SK-N-SH (cell line): ENCODE results near the gene GPC5. TPM values are rescaled to one million over a fixed set of nuclear protein-coding genes. Genes with fewer than 3 reads are reported as not detected.

Source experiments
- CTCF ChIA-PET: fragments of 300-600, 350-600 bp; formaldehyde crosslinking; extraction: SDS; loops from one replicate; lab custom pipeline; 2021; lab: Yijun Ruan, JAX
- POLR2A ChIA-PET: fragments of 350-600 bp; sonication (Branson Sonifier 250); formaldehyde crosslinking; extraction: SDS; loops from one replicate; lab custom pipeline; 2020; ENCODE audit warnings: antibody characterized with exemption, inconsistent platforms; lab: Yijun Ruan, JAX
- DNase-seq: peaks from one replicate; pipeline ENCODE4 v3.0.0; 2012
- H2AFZ ChIP-seq: fragments of 200-600 bp; sonication (generic); 2 replicates; pipeline ENCODE4 v1.8.1; 2016; ENCODE audit warnings: antibody characterized with exemption, mild to moderate bottlenecking, low read depth
- H3F3A ChIP-seq: fragments of 200-600 bp; sonication (generic); replicated peaks from 2 replicates; pipeline ENCODE3; 2016; ENCODE audit warnings: antibody characterized with exemption, mild to moderate bottlenecking; ENCODE audit not compliant: insufficient read depth
- H3K27ac ChIP-seq, 2 experiments: fragments of 200-500 bp in 1 of 2; fragments of 200-600 bp in 1 of 2; sonication (Bioruptor generic) in 1 of 2; sonication (generic), shearing (Covaris generic) in 1 of 2; 2 replicates each; pipeline versions ENCODE4 v1.5.1 to v1.6.1; 2014 to 2016; ENCODE audit warnings: low read depth in 2 of 2, inconsistent platforms in 1 of 2, low read length in 1 of 2, mild to moderate bottlenecking in 1 of 2, mixed read lengths in 1 of 2
- H3K27me3 ChIP-seq: fragments of 200-600 bp; sonication (generic), shearing (Covaris generic); 2 replicates; pipeline ENCODE4 v1.6.1; 2016; ENCODE audit warnings: mixed run types; ENCODE audit not compliant: insufficient read depth
- H3K36me3 ChIP-seq, 2 experiments: fragments of 200-500 bp in 1 of 2; fragments of 200-600 bp in 1 of 2; sonication (Bioruptor generic) in 1 of 2; sonication (generic) in 1 of 2; replicated peaks in 1 of 2; 2 replicates each; pipeline versions ENCODE3 to v1.5.1; 2014 to 2016; ENCODE audit warnings: low read length in 1 of 2, mild to moderate bottlenecking in 1 of 2; ENCODE audit not compliant: insufficient read depth in 2 of 2, control insufficient read depth in 1 of 2
- H3K4me1 ChIP-seq, 2 experiments: fragments of 200-500 bp in 1 of 2; fragments of 200-600 bp in 1 of 2; sonication (Bioruptor generic) in 1 of 2; sonication (generic), shearing (Covaris generic) in 1 of 2; 2 replicates each; pipeline versions ENCODE4 v1.5.1 to v1.6.1; 2014 to 2016; ENCODE audit warnings: low read depth in 1 of 2, low read length in 1 of 2, mixed run types in 1 of 2; ENCODE audit not compliant: insufficient read depth in 2 of 2, control insufficient read depth in 1 of 2
- H3K4me2 ChIP-seq: fragments of 200-600 bp; sonication (generic), shearing (Covaris generic); 2 replicates; pipeline ENCODE4 v1.6.1; 2017; ENCODE audit warnings: mixed run types
- H3K4me3 ChIP-seq, 2 experiments: fragments of 200-500 bp in 1 of 2; fragments of 200-600 bp in 1 of 2; sonication (Bioruptor generic) in 1 of 2; sonication (generic), shearing (Covaris generic) in 1 of 2; 2 replicates each; pipeline versions ENCODE4 v1.5.1 to v1.8.1; 2014 to 2016; ENCODE audit warnings: low read depth in 2 of 2, inconsistent platforms in 1 of 2, low read length in 1 of 2, mild to moderate bottlenecking in 1 of 2, mixed read lengths in 1 of 2, moderate library complexity in 1 of 2
- H3K79me2 ChIP-seq: fragments of 200-600 bp; sonication (generic); 2 replicates; pipeline ENCODE4 v1.8.1; 2017; ENCODE audit warnings: mild to moderate bottlenecking; ENCODE audit not compliant: insufficient read depth
- H3K9ac ChIP-seq: fragments of 200-600 bp; sonication (generic); 2 replicates; pipeline ENCODE4 v1.6.1; 2017; ENCODE audit warnings: mixed run types
- H3K9me2 ChIP-seq: fragments of 200-600 bp; sonication (generic); 2 replicates; pipeline ENCODE4 v1.6.1; 2017; ENCODE audit warnings: mixed run types
- H3K9me3 ChIP-seq: fragments of 200-600 bp; sonication (generic); 2 replicates; pipeline ENCODE4 v1.6.1; 2017; ENCODE audit warnings: mixed run types, mild to moderate bottlenecking, moderate library complexity
- H4K20me1 ChIP-seq: fragments of 200-600 bp; sonication (generic); 2 replicates; pipeline ENCODE4 v1.6.1; 2017; ENCODE audit warnings: mild to moderate bottlenecking, mixed run types; ENCODE audit not compliant: insufficient read depth
- CHD2 ChIP-seq: fragments of 150-350 bp; IDR thresholded peaks from 2 replicates; pipeline ENCODE4 v1.6.1; 2018; ENCODE audit warnings: low read length; ENCODE audit not compliant: partially characterized antibody
- EP300 ChIP-seq, 2 experiments: IDR thresholded peaks; 2 replicates each; pipeline versions ENCODE4 v1.4.0 to v1.6.1; 2012; ENCODE audit warnings: borderline replicate concordance in 1 of 2, low read depth in 1 of 2, low read length in 1 of 2
- EZH2phosphoT487 ChIP-seq: fragments of 200-600 bp; sonication (generic); IDR thresholded peaks from 2 replicates; pipeline ENCODE4 v1.6.1; 2017; ENCODE audit warnings: low read depth, mixed run types, mild to moderate bottlenecking, antibody characterized with exemption, moderate library complexity, borderline replicate concordance
- FOSL2 ChIP-seq: IDR thresholded peaks from 2 replicates; pipeline ENCODE4 v1.4.0; 2012; ENCODE audit warnings: low read depth, mild to moderate bottlenecking, moderate library complexity, borderline replicate concordance
- FOXJ3 ChIP-seq: sonication (generic); formaldehyde crosslinking; IDR thresholded peaks from 2 replicates; pipeline ENCODE4 v1.5.1; 2020; ENCODE audit warnings: mild to moderate bottlenecking, missing genetic modification reagents
- FOXM1 ChIP-seq: IDR thresholded peaks from 2 replicates; pipeline ENCODE4 v1.4.0; 2012; ENCODE audit warnings: low read depth, mild to moderate bottlenecking
- GABPA ChIP-seq: IDR thresholded peaks from 2 replicates; pipeline ENCODE4 v1.4.0; 2012; ENCODE audit warnings: low read depth, mild to moderate bottlenecking
- GATA2 ChIP-seq: sonication (generic); formaldehyde crosslinking; IDR thresholded peaks from 2 replicates; pipeline ENCODE4 v1.5.0; 2020; ENCODE audit warnings: mild to moderate bottlenecking, missing genetic modification reagents
- JUND ChIP-seq: IDR thresholded peaks from 2 replicates; pipeline ENCODE4 v1.4.0; 2012
- MEF2A ChIP-seq: IDR thresholded peaks from 2 replicates; pipeline ENCODE4 v1.4.0; 2012; ENCODE audit warnings: low read depth, borderline replicate concordance
- NFIC ChIP-seq: IDR thresholded peaks from 2 replicates; pipeline ENCODE4 v1.4.0; 2012; ENCODE audit warnings: borderline replicate concordance
- NRF1 ChIP-seq: IDR thresholded peaks from 2 replicates; pipeline ENCODE4 v1.6.1; 2012; ENCODE audit warnings: low read depth, mild to moderate bottlenecking, low read length
- POLR2AphosphoS5 ChIP-seq: IDR thresholded peaks from 2 replicates; pipeline ENCODE4 v1.6.1; 2012; ENCODE audit warnings: low read depth, low read length
- RAD21 ChIP-seq: IDR thresholded peaks from 2 replicates; pipeline ENCODE4 v1.6.1; 2012; ENCODE audit warnings: mild to moderate bottlenecking, low read length
- SIN3A ChIP-seq: IDR thresholded peaks from 2 replicates; pipeline ENCODE4 v1.6.1; 2012; ENCODE audit warnings: low read depth, mild to moderate bottlenecking, low read length, moderate library complexity, borderline replicate concordance
- SMC3 ChIP-seq: IDR thresholded peaks from 2 replicates; pipeline ENCODE4 v1.6.1; 2012; ENCODE audit warnings: low read depth, low read length, improper control_type of control experiment
- TAF1 ChIP-seq: IDR thresholded peaks from 2 replicates; pipeline ENCODE4 v1.6.1; 2012; ENCODE audit warnings: low read depth, mild to moderate bottlenecking, low read length, moderate library complexity, borderline replicate concordance
- TCF12 ChIP-seq: IDR thresholded peaks from 2 replicates; pipeline ENCODE4 v1.4.0; 2012
- TEAD4 ChIP-seq: IDR thresholded peaks from 2 replicates; pipeline ENCODE4 v1.4.0; 2012; ENCODE audit warnings: mild to moderate bottlenecking, borderline replicate concordance; ENCODE audit not compliant: insufficient read depth
- YY1 ChIP-seq: IDR thresholded peaks from 2 replicates; pipeline ENCODE4 v1.4.0; 2012; ENCODE audit warnings: low read depth, mild to moderate bottlenecking
- WGBS: methylation state at CpG from one replicate; pipeline ENCODE4 v1.1.6; 2017; ENCODE audit warnings: low lambda C conversion rate; 5-methylcytosine and 5-hydroxymethylcytosine counted together
- polyA plus RNA-seq, 3 experiments: library from polyadenylated mRNA; depleted of rRNA; stranded (reverse); fragments of >200 nt; gene quantifications; 2 replicates each; pipeline ENCODE4 v1.2.3, GENCODE V29; 2012
- TF ChIP-seq, protein P1 (sequence below): IDR thresholded peaks from 2 replicates; pipeline ENCODE4 v1.4.0; 2012; ENCODE audit warnings: low read depth, borderline replicate concordance
- TF ChIP-seq, protein P2 (sequence below): fragments of 150-350 bp; IDR thresholded peaks from 2 replicates; pipeline ENCODE4 v1.6.1; 2017; ENCODE audit warnings: antibody characterized with exemption, low read length, low read depth, borderline replicate concordance
- TF ChIP-seq, protein P3 (sequence below): fragments of 150-350 bp; IDR thresholded peaks from 2 replicates; pipeline ENCODE4 v1.6.1; 2016; ENCODE audit warnings: mild to moderate bottlenecking, low read depth, low read length
- TF ChIP-seq, protein P4 (sequence below): IDR thresholded peaks from 2 replicates; pipeline ENCODE4 v1.4.0; 2012; ENCODE audit warnings: low read depth
- TF ChIP-seq, protein P5 (sequence below): IDR thresholded peaks from 2 replicates; pipeline ENCODE4; 2012
- TF ChIP-seq, protein P6 (sequence below): IDR thresholded peaks from 2 replicates; pipeline ENCODE4 v1.4.0; 2012; ENCODE audit warnings: low read depth, borderline replicate concordance
- TF ChIP-seq, protein P7 (sequence below): fragments of 200-600 bp; sonication (generic); IDR thresholded peaks from 2 replicates; pipeline ENCODE4 v1.6.1; 2017; ENCODE audit warnings: antibody characterized with exemption, mild to moderate bottlenecking, moderate library complexity

GPC5 gene
- polyA plus RNA-seq, 1 of the 3 experiments (the other 2 are of a cell fraction), result 0.03 TPM

DNA sequence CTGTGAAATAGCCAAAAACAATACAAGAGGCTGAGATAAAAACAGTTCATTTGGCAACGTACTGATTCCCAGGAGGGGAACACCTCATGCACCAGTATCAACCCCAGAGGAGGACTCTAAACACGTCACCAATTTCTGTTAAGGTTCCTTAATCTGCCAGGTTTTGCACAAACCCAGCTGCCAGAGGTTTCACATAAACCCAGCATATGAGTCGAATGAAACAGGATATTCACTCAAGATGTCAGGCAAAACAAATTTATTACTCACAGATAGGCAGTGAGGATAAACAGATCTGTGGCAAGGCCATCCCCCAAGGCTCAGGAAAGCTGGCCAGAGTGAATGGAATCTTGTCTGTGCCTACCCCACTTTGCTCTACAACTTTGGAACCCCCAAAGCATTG lies 210.9 kb downstream of the GPC5 start:
- no peaks in the 10 kb centered on the region for H3K9me3 ChIP-seq
- 2% methylated on average over 3 of the region's 3 CpGs for WGBS
- POLR2A ChIA-PET, result interaction anchor here (1.7 kb wide), 1 partner anchor 11 kb away, joined by 6 read pairs; no protein-coding TSS in a partner anchor
- no peaks in the 10 kb centered on the region for H3K9me2 ChIP-seq
- peak overlapping the region; percentile 40 for H3K4me2 ChIP-seq
- H3K36me3 ChIP-seq, result no peaks in the 10 kb centered on the region
- H3F3A ChIP-seq, result no peaks in the 10 kb centered on the region
- peak overlapping the region in 1 of 2 experiments; percentile 82; a peak in 2 of 4 replicates for H3K27ac ChIP-seq
- no peaks in the 10 kb centered on the region for H3K79me2 ChIP-seq
- H2AFZ ChIP-seq, result peak overlapping the region; percentile 38; the same call in 1 of the 2 replicates
- CTCF ChIA-PET, result interaction anchor here (0.7 to 1.8 kb wide), 4 partner anchors 11 to 203 kb away, joined by 3 to 9 read pairs (median 4); no protein-coding TSS in a partner anchor
- no peaks in the 10 kb centered on the region for H4K20me1 ChIP-seq
- H3K9ac ChIP-seq, result no peak overlapping the region
- DNase-seq, result peak; percentile 34
- no peak overlapping the region for H3K4me3 ChIP-seq
- peaks cover 0 to 30% of the 10 kb centered on the region in 2 experiments; a peak in 2 of 4 replicates for H3K4me1 ChIP-seq
- H3K27me3 ChIP-seq, result no peaks in the 10 kb centered on the region
- TF ChIP-seq JUND (no peak), SIN3A (no peak), FOXM1 (no peak), EP300 (IDR thresholded peaks at IDR 0.05; ENCODE audit: borderline replicate concordance in 1 of 2, low read depth in 1 of 2, low read length in 1 of 2) (peak in 1 of 2 experiments; percentile 95; a peak in 2 of 4 replicates), FOXJ3 (CRISPR knock-in tag) (peak; percentile 84), NRF1 (no peak), MEF2A (no peak), NFIC (no peak), TAF1 (no peak), EZH2phosphoT487 (no peak), TCF12 (peak; percentile 62; the same call in 1 of the 2 replicates), CHD2 (peak; percentile 62), GATA2 (CRISPR knock-in tag) (peak; percentile 83), POLR2AphosphoS5 (0 out of 2 replicates have a peak, but pooled peaks have one; percentile 40), SMC3 (no peak), TEAD4 (no peak), RAD21 (no peak; the same call in 1 of the 2 replicates), YY1 (no peak), FOSL2 (no peak), GABPA (no peak)
- TF ChIP-seq, protein P1, sequence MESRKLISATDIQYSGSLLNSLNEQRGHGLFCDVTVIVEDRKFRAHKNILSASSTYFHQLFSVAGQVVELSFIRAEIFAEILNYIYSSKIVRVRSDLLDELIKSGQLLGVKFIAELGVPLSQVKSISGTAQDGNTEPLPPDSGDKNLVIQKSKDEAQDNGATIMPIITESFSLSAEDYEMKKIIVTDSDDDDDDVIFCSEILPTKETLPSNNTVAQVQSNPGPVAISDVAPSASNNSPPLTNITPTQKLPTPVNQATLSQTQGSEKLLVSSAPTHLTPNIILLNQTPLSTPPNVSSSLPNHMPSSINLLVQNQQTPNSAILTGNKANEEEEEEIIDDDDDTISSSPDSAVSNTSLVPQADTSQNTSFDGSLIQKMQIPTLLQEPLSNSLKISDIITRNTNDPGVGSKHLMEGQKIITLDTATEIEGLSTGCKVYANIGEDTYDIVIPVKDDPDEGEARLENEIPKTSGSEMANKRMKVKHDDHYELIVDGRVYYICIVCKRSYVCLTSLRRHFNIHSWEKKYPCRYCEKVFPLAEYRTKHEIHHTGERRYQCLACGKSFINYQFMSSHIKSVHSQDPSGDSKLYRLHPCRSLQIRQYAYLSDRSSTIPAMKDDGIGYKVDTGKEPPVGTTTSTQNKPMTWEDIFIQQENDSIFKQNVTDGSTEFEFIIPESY, result no peak
- TF ChIP-seq, protein P2, sequence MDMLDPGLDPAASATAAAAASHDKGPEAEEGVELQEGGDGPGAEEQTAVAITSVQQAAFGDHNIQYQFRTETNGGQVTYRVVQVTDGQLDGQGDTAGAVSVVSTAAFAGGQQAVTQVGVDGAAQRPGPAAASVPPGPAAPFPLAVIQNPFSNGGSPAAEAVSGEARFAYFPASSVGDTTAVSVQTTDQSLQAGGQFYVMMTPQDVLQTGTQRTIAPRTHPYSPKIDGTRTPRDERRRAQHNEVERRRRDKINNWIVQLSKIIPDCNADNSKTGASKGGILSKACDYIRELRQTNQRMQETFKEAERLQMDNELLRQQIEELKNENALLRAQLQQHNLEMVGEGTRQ, result no peak
- TF ChIP-seq, protein P3, sequence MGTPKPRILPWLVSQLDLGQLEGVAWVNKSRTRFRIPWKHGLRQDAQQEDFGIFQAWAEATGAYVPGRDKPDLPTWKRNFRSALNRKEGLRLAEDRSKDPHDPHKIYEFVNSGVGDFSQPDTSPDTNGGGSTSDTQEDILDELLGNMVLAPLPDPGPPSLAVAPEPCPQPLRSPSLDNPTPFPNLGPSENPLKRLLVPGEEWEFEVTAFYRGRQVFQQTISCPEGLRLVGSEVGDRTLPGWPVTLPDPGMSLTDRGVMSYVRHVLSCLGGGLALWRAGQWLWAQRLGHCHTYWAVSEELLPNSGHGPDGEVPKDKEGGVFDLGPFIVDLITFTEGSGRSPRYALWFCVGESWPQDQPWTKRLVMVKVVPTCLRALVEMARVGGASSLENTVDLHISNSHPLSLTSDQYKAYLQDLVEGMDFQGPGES, result no peak
- TF ChIP-seq, protein P4, sequence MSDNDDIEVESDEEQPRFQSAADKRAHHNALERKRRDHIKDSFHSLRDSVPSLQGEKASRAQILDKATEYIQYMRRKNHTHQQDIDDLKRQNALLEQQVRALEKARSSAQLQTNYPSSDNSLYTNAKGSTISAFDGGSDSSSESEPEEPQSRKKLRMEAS, result no peak
- TF ChIP-seq, protein P5, sequence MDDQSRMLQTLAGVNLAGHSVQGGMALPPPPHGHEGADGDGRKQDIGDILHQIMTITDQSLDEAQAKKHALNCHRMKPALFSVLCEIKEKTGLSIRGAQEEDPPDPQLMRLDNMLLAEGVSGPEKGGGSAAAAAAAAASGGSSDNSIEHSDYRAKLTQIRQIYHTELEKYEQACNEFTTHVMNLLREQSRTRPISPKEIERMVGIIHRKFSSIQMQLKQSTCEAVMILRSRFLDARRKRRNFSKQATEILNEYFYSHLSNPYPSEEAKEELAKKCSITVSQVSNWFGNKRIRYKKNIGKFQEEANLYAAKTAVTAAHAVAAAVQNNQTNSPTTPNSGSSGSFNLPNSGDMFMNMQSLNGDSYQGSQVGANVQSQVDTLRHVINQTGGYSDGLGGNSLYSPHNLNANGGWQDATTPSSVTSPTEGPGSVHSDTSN, result peak; percentile 67
- TF ChIP-seq, protein P6, sequence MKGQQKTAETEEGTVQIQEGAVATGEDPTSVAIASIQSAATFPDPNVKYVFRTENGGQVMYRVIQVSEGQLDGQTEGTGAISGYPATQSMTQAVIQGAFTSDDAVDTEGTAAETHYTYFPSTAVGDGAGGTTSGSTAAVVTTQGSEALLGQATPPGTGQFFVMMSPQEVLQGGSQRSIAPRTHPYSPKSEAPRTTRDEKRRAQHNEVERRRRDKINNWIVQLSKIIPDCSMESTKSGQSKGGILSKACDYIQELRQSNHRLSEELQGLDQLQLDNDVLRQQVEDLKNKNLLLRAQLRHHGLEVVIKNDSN, result no peak
- TF ChIP-seq, protein P7, sequence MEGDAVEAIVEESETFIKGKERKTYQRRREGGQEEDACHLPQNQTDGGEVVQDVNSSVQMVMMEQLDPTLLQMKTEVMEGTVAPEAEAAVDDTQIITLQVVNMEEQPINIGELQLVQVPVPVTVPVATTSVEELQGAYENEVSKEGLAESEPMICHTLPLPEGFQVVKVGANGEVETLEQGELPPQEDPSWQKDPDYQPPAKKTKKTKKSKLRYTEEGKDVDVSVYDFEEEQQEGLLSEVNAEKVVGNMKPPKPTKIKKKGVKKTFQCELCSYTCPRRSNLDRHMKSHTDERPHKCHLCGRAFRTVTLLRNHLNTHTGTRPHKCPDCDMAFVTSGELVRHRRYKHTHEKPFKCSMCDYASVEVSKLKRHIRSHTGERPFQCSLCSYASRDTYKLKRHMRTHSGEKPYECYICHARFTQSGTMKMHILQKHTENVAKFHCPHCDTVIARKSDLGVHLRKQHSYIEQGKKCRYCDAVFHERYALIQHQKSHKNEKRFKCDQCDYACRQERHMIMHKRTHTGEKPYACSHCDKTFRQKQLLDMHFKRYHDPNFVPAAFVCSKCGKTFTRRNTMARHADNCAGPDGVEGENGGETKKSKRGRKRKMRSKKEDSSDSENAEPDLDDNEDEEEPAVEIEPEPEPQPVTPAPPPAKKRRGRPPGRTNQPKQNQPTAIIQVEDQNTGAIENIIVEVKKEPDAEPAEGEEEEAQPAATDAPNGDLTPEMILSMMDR, result no peak
